Activated CD4-positive, alpha-beta memory T cell treated with anti-CD3 and anti-CD28 coated beads for 36 hours (primary cell): ENCODE results near the gene C11orf97. TPM values are rescaled to one million over a fixed set of nuclear protein-coding genes. Genes with fewer than 3 reads are reported as not detected.
"Not testable (repeated sequence)": the region's sequence is repeated elsewhere in the genome, so short reads cannot be mapped to it uniquely, and the experiment has no call there.

Experiments
- CTCF ChIA-PET: fragments of 350-600 bp; sonication (Branson Sonifier 250); formaldehyde crosslinking; loops from one replicate; lab custom pipeline; 2021; ENCODE audit warnings: antibody characterized with exemption, inconsistent platforms; lab: Charles Lee
- POLR2A ChIA-PET: fragments of 350-600 bp; sonication (Branson Sonifier 250); formaldehyde crosslinking; loops from one replicate; lab custom pipeline; 2021; ENCODE audit warnings: antibody characterized with exemption; lab: Charles Lee
- DNase-seq: peaks from one replicate; pipeline ENCODE4 v3.0.0-alpha.2; 2020
- H3K27ac Mint-ChIP-seq: one replicate; pipeline ENCODE4 v1.8.0; 2021; ENCODE audit warnings: mixed read lengths
- H3K27me3 Mint-ChIP-seq: one replicate; pipeline ENCODE4 v1.8.0; 2021; ENCODE audit warnings: mixed read lengths
- H3K36me3 Mint-ChIP-seq: one replicate; pipeline ENCODE4 v1.8.0; 2021; ENCODE audit warnings: mixed read lengths
- H3K4me1 Mint-ChIP-seq: one replicate; pipeline ENCODE4 v1.8.0; 2021; ENCODE audit warnings: low read depth, mixed read lengths
- H3K4me3 Mint-ChIP-seq: one replicate; pipeline ENCODE4 v1.8.0; 2021; ENCODE audit warnings: mild to moderate bottlenecking, mixed read lengths
- H3K9me3 Mint-ChIP-seq: one replicate; pipeline ENCODE4 v1.8.0; 2021; ENCODE audit warnings: mixed read lengths
- intact Hi-C: fragments of 100-400 bp; cut with micrococcal nuclease; formaldehyde crosslinking; loops from one replicate; pipeline ENCODE4 v1.15.1; 2023
- total RNA-seq, 2 experiments: library from RNA; stranded (reverse); gene quantifications; one replicate each; pipeline ENCODE4 v1.2.3, GENCODE V29; 2021

C11orf97 gene
- total RNA-seq, 2 experiments from 2014 or later = not detected

DNA sequence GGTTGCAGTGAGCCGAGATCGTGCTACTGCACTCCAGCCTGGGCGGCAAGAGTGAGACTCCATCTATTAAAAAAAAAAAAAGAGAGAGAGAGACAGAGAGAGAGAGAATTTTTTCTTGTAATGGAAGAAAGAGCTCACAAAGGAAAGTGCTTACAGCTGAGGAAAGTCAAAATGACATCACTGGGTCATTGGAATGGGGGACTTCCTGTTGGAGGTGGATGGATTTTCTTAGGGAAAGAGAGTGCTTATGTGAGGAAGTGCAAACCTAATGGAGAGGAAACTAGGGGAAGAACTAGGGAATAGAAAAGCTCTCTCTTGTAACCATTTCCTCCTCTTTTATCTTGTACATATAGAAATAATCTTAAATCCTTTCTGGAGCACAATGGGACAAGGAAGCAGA lies 48.6 kb downstream of the C11orf97 start:
- H3K9me3 Mint-ChIP-seq = no peaks in the 10 kb centered on the region
- H3K27me3 Mint-ChIP-seq = no peaks in the 10 kb centered on the region
- no peak overlapping the region for H3K4me3 Mint-ChIP-seq
- CTCF ChIA-PET = interaction anchor here (0.6 kb wide), 1 partner anchor 694 kb away, joined by 3 read pairs; no protein-coding TSS in a partner anchor
- H3K27ac Mint-ChIP-seq = no peak overlapping the region
- no peaks in the 10 kb centered on the region for H3K36me3 Mint-ChIP-seq
- intact Hi-C loops = no loop called here
- DNase-seq = no peak
- no peaks in the 10 kb centered on the region for H3K4me1 Mint-ChIP-seq
- POLR2A ChIA-PET = interaction anchor here (0.6 kb wide), 1 partner anchor 415 kb away, joined by 3 read pairs; no protein-coding TSS in a partner anchor

DNA sequence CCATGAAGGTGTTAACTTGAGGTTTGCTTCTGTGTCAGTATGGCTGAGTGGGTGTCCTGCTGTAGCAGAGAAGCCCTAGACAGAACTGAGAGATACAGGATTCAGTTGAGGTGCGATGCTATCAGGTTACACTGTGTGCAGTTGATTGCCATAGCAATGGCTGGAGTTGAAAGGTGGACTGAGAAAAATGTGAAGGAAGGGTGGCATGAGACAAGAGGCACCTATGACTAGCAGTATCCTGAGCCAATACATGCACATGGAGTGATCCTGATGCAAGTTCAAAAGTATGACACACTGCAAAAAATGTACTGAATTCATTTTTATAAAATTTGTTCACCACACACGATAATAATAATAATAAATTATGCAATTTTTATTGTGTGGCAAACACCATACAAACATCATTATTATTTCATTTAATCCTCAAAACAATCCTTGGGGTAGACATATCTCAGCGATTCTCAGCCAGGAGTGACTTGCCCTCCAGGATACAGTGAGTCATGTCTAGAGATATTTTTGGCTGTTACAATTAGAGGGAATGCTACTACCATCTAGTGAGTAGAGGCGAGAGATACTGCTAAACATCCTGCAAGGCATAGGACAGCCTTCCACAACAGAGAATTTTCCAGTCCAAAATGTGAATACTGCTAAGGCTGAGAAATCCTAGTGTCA lies 51.1 kb downstream of the C11orf97 start:
- H3K4me3 Mint-ChIP-seq = no peak overlapping the region
- POLR2A ChIA-PET = no interaction called here
- no peak overlapping the region for H3K27ac Mint-ChIP-seq
- no peaks in the 10 kb centered on the region for H3K4me1 Mint-ChIP-seq
- intact Hi-C loops = no loop called here
- no peak for DNase-seq
- no peaks in the 10 kb centered on the region for H3K27me3 Mint-ChIP-seq
- no peaks in the 10 kb centered on the region for H3K9me3 Mint-ChIP-seq
- CTCF ChIA-PET = no interaction called here
- H3K36me3 Mint-ChIP-seq = no peaks in the 10 kb centered on the region

DNA sequence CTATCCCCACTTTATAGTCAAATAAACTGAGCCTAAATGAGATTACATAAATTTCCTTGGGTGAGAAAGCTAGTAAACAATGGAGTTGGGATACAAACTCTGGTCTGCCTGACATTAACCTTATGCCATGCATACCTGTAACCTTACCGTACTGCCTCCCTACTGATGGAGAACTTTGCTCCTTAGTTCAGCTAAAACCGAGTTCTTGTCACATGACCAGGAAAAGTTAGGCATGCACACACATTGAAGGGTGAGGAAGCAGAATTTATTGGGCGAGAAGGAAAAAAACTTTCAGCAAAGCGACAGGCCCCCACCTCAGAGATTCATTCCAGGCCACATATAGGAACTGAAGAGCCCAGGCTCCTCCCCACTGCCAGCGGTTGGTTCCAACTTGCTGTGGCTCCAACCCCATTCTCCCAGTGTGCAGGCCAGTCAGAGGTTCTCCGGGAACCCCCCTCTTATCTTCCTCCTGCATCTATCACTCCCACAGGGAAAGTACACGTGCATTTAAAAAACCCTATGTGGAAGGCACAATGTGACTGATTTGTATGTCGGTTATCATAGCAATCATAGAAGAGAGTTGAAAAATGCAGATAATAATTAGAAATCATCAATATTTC lies 51.7 kb downstream of the C11orf97 start:
- Mint-ChIP-seq H3K9me3 (no peaks in the 10 kb centered on the region), H3K4me1 (no peaks in the 10 kb centered on the region), H3K27me3 (no peaks in the 10 kb centered on the region), H3K4me3 (no peak overlapping the region), H3K27ac (no peak overlapping the region), H3K36me3 (no peaks in the 10 kb centered on the region)
- no peak for DNase-seq
- intact Hi-C loops = no loop called here
- ChIA-PET CTCF (no interaction called here), POLR2A (no interaction called here)

DNA sequence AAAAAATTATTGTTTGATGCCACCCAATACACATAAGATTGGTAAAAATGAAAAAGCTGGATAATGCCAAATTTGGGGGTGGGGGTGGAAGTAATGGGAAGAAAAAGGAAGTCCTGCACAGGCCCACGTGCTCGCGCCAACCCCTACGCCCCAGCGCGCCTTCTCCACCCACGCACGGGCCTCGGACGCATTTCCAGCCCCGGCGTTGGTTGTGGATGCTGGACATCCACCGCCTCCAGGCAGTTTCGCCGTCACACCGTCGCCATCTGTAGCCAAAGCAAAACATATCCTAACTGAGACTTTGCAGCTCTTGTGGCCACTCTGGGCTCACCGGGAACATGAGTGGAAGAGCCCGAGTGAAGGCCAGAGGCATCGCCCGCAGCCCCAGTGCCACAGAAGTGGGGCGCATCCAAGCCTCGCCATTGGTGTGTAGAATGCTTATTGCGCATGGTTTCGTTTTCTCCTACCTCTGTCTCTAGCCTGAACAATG lies 55.0 kb downstream of the C11orf97 start, which contains the start of gene PIWIL4:
TSS of gene PIWIL4 (plus strand) at position 188 of the 490 bp plus-strand sequence. CDS start at position 339, 151 bp downstream.
- intact Hi-C loops = no loop called here
- Mint-ChIP-seq H3K27me3 (no peaks in the 10 kb centered on the region), H3K9me3 (no peaks in the 10 kb centered on the region), H3K4me3 (no peak within 1 kb of the TSS), H3K4me1 (no peaks in the 10 kb centered on the region), H3K36me3 (no peaks in the 10 kb centered on the region), H3K27ac (no peak within 1 kb of the TSS)
- ChIA-PET POLR2A (no interaction called here), CTCF (no interaction called here)
- DNase-seq = no peak

DNA sequence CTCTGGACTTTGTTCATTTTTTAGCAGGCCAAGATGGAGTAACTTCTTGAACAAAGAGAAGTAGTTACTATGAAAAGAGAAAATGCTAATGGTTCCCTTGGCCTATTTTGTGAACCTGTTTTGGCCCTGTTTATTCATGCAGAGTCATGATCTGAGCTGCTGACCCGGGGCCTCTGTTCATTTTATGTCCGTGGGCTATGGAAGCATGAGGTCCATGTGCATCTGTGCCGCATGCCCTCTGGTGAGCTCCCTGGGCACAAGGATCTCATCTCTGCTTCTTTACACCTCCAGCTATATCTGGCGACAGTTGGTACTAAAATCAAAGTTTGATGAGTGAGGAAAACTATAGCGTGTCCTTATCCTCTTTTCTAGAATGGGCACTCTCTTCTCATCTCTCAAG lies 55.9 kb downstream of the C11orf97 start:
- no peak overlapping the region for H3K4me3 Mint-ChIP-seq
- ChIA-PET POLR2A (no interaction called here), CTCF (interaction anchor here (0.9 kb wide), 1 partner anchor 63 kb away, joined by 3 read pairs; no protein-coding TSS in a partner anchor)
- H3K27ac Mint-ChIP-seq = no peak overlapping the region
- H3K9me3 Mint-ChIP-seq = no peaks in the 10 kb centered on the region
- intact Hi-C loops = no loop called here
- H3K27me3 Mint-ChIP-seq = no peaks in the 10 kb centered on the region
- H3K36me3 Mint-ChIP-seq = no peaks in the 10 kb centered on the region
- no peaks in the 10 kb centered on the region for H3K4me1 Mint-ChIP-seq
- DNase-seq = no peak

DNA sequence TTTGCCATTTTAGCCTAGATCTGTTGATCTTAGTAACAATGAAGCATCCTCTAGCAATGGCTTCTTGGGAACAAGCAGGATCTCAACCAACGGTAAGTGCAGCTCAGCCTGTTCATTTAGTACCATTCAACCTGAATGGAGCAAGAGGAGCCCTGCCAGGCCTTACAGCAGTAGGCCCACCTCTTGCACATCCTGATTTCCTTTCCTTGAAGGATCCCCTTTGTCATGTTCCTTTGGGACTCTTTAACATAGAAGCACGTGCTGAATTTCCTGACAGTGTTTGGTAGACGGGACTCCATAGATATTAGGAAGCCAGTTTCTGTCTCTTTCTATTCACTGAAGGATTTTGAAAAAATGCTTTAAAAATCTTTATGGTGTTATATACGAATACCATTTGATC lies 56.5 kb downstream of the C11orf97 start:
- no peak overlapping the region for H3K27ac Mint-ChIP-seq
- POLR2A ChIA-PET = no interaction called here
- intact Hi-C loops = no loop called here

DNA sequence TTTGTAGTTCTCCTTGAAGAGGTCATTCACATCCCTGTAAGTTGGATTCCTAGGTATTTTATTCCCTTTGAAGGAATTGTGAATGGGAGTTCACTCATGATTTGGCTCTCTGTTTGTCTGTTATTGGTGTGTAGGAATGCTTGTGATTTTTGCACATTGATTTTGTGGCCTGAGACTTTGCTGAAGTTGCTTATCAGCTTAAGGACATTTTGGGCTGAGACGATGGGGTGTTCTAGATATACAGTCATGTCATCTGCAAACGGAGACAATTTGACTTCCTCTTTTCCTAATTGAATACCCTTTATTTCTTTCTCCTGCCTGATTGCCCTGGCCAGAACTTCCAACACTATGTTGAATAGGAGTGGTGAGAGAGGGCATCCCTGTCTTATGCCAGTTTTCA lies 60.7 kb downstream of the C11orf97 start:
- DNase-seq, H3K4me3 Mint-ChIP-seq, H3K36me3 Mint-ChIP-seq, H3K27me3 Mint-ChIP-seq, H3K27ac Mint-ChIP-seq, H3K9me3 Mint-ChIP-seq, H3K4me1 Mint-ChIP-seq, CTCF ChIA-PET, POLR2A ChIA-PET, intact Hi-C loops: not testable (repeated sequence)

More for the DNA sequence above, 56.5 kb downstream of the C11orf97 start:
- DNase-seq = no peak
- Mint-ChIP-seq H3K4me3 (no peak overlapping the region), H3K9me3 (no peaks in the 10 kb centered on the region), H3K36me3 (no peaks in the 10 kb centered on the region), H3K4me1 (no peaks in the 10 kb centered on the region), H3K27me3 (no peaks in the 10 kb centered on the region)
- CTCF ChIA-PET = interaction anchor here (0.9 kb wide), 1 partner anchor 64 kb away, joined by 3 read pairs; no protein-coding TSS in a partner anchor

DNA sequence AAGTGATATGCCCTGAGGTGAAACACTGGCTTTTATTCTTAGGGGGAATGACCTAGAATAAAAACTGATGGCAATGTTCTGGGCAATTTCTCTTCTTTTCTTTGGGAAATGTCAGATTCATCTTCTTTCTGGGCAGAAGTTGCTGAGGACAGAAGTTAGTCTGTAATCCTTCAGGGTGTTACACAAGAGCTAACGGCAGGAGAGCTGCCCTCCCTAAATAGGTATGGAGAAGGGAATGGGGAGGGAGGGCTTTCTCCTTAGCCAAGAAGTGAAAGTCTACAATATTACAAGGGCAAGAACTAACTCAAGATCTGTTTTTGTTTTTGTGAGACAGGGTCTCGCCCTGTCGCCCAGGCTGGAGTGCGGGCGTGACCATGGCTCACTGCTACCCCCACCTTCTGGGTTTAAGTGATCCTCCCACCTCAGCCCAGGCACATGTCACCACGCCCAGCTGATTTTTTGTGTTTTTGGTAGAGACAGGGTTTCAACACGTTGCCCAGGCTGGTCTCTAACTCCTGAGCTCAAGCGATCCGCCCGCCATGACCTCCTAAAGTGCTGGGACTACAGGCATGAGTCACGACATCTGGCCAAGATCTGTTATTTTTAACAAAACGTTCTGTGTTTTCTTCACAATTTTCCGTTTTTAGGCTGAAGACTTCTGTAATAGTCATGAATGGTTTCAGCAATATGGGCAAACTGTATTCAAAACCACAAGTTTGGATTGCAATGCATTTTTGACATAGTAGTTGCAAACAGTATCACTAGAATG lies 62.1 kb downstream of the C11orf97 start:
- H3K27me3 Mint-ChIP-seq = no peaks in the 10 kb centered on the region
- DNase-seq = no peak
- no peak overlapping the region for H3K27ac Mint-ChIP-seq
- no peaks in the 10 kb centered on the region for H3K36me3 Mint-ChIP-seq
- ChIA-PET CTCF (no interaction called here), POLR2A (no interaction called here)
- intact Hi-C loops = no loop called here
- no peaks in the 10 kb centered on the region for H3K9me3 Mint-ChIP-seq
- H3K4me3 Mint-ChIP-seq = no peak overlapping the region
- no peaks in the 10 kb centered on the region for H3K4me1 Mint-ChIP-seq

DNA sequence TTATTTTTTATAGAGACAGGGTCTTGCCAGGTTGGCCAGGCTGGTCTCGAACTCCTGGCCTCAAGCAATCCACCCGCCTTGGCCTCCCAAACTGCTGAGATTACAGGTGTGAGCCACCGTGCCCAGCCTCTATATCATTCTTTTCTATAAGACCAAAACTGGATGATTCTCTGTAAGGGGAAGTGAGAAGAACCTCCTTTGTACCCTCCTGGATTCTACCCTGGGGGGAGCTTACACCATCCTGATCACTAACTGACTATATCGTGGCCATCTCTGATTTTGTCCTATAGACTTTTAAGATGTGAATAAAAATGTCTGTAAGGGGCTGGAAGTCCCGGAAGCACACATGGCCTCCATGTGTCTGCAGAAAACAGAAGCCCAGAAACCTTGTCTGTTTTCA lies 64.0 kb downstream of the C11orf97 start:
- CTCF ChIA-PET = no interaction called here
- H3K36me3 Mint-ChIP-seq = peaks cover 1% of the 10 kb centered on the region
- no peak overlapping the region for H3K27ac Mint-ChIP-seq
- POLR2A ChIA-PET = no interaction called here
- H3K9me3 Mint-ChIP-seq = no peaks in the 10 kb centered on the region
- intact Hi-C loops = no loop called here
- no peak overlapping the region for H3K4me3 Mint-ChIP-seq
- H3K4me1 Mint-ChIP-seq = no peaks in the 10 kb centered on the region
- no peak for DNase-seq
- H3K27me3 Mint-ChIP-seq = no peaks in the 10 kb centered on the region

DNA sequence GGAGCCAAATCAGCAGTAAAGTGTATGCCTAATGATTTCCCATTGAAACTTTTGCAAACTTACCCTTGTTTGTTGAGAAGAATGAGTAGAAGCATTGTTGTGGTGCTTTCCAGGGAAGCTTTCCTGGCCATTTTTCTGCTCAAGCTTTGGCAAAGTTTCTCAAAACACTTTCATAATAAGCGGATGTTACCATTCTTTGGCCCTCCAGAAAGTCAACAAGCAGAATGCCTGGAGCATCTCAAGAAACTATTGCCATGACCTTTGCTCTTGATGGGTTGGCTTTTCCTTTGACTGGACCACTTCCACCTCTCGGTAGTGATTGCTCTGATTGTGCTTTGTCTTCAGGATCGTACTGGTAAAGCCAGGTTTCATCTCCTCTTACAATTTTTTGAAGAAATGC lies 65.6 kb downstream of the C11orf97 start:
- intact Hi-C loops = no loop called here
- ChIA-PET POLR2A (no interaction called here), CTCF (no interaction called here)
- peaks cover 1% of the 10 kb centered on the region for H3K36me3 Mint-ChIP-seq
- no peaks in the 10 kb centered on the region for H3K27me3 Mint-ChIP-seq
- H3K27ac Mint-ChIP-seq = no peak overlapping the region
- no peaks in the 10 kb centered on the region for H3K4me1 Mint-ChIP-seq
- no peaks in the 10 kb centered on the region for H3K9me3 Mint-ChIP-seq
- no peak overlapping the region for H3K4me3 Mint-ChIP-seq
- DNase-seq = no peak
